HG03460 (cell line): ENCODE data around the gene ZNF217.
"Not testable (repeated sequence)": the region's sequence is repeated elsewhere in the genome, so short reads cannot be mapped to it uniquely, and the experiment has no call there.

Source experiments
- ATAC-seq: cut with Tn5 transposase; IDR thresholded peaks from one replicate; pipeline ENCODE4 v1.9.1; 2021; ENCODE audit not compliant: unreplicated experiment

Gene ZNF217

DNA sequence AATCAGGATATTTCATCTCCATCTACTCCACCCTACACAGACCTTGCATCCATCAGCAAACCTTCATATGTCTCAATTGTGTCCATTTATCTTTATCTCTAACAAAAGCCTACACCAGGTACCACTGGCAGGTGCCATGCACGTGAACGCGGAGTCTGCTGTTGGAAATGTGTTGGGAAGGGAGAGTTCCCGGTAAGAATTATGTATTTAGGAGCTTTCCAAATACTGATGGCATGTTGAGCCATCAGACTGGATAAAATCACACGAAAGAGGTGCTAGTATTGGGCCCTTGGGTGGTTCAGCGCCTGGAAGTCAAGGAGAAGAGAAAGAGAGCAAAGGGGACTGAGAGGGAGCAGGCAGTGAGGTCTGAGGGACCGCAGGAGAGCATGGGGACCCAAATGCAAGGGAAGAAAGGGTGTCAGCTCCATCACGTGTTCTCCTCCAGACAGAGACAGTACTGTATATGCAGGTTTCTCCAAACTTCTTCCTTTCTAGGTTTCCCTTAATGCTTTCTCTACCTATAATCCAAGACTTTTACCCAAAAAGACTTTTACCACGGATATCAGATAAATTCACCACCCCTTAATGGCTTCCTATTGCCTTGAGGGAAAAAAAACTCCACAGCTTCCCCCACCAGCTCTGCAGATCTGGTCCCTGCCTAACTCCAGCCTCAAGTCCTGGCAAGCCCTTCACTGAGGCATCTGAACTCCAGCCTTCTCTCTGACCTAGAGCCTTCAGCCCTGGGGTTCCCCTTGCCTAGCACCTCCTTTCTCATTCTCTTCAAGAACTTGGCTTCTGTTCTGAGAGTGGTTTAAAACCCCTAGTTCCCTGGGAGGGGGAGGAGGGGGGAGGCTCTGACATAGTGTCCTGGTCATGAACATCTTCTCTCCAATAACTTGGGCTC, 4.8 kb upstream of the ZNF217 start:
- no peak for ATAC-seq

DNA sequence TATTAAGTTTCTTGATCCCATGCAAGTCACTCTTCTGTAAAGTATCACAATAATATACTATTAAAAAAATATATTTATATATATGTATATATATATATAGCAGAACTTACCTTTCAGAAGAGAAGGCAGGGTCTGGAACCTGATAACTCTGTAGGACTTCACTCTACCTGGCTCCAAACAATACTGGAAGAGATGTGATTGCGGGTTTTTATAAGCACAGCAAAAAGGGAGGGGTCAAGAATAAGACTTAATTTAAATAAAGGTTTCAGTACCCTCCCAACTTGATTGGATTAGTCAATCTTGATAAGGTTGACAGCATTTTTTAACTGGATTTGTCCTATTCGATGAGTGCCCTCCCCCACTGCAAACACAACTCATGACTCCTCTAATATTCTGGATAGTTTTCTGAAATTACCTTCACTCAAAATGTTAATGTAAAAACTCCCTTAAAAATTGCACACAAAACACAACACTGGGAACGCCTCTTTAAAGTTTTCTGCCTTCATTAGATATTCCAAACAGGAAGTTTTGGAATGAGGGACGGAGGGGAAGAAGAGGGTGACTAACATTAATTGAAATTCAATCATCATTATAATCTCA, 4.0 kb upstream of the ZNF217 start:
- no peak for ATAC-seq

DNA sequence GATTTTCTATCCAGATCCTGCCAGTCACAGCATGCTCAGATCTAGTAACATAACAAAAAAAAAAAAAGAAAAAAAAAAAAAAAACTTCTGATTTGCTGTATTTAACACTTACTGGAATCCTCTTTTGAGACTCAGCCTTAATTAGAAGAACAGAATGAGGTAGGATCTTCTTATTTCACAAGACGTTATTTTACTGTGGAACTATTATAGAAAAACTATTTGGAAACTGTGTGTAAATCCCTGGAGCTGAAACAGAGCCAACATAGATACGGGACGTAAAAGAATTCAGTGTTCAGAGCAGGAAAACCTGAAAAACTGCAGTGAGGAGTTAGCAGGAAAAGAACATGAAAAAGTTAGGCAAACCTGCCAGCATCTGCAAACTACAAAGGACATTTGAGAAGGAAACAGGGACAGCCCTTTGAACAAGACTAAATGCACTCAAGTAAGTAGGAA, 3.4 kb upstream of the ZNF217 start:
- ATAC-seq, result no peak

GRCh38 chr20:53596189-53597001, 2.8 kb upstream of the ZNF217 start:
- not testable (repeated sequence) for ATAC-seq

- ATAC-seq, result not testable (repeated sequence)
These were observed 2.1 kb upstream of the ZNF217 start for GRCh38 chr20:53595742-53596141.

DNA sequence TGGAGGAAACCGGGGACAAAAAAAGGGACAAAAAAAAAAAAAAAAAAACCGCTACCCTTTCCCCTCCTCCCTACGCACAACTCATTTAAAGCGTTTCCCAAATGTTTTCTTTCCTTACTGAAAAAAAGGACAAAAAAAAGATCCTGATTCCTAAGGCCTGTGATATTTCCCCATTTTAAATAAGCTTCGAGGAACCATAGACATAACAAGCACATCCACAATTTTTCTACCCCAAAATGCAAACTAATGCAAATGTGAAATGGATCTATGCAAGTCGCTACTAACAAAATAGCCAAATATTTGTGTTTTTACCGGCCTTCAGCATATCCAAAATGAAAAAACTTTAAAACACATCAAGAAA, 1.4 kb upstream of the ZNF217 start:
- ATAC-seq, result no peak

GRCh38 chr20:53594068-53595017, 704 bp upstream of the ZNF217 start:
- peak; percentile 69 for ATAC-seq

DNA sequence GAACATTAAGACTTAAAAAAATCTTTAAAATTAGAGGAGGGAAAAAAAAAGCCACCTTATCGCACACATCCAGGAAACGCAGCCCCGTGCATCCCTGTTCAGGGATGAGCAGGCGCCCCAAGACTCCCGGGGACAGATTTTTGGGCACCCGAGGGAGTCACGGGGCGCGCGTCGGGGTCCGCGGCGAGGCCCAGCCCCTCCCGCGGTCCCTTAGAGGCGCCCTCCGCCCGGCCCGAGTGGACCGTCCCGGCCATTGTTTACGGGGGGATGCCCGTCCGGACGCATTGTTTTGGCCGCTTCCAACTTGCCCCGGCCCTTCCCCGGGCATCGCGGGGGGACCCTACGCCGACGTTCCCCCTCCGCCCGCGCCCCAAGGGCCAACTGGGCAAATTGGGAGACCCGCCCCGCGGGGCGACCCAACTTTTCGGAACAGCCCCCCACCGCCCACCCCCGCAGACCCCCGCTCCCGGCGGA, 610 bp downstream of the ZNF217 start:
- ATAC-seq, result no peak

DNA sequence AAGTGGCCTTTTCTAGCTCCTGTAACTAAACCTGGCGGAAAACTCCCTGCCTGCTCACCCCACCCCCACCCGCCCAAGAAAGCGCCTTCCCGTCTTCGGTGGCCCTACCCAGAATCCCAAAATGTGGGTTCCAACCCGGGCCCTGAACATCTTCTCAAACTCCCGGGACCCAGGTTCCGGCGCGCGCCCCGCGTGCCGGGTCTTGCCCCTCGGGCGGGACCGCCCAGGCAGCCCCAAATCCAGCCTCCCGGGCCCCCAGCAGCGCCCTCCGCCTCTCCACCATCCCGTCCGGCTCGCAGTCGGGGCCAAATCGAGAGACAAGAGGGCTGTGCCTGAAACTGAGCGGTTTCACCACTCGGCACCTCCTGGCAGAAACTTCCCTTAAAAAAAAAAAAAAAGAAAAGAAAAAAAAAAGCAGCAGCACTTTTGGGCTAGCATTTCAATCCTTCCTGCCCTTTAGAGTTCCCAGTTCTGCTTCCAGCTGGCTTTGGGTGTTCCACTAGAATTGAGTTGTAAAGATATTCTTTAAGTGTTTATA, 1.1 kb downstream of the ZNF217 start:
- peak; percentile 27 for ATAC-seq

DNA sequence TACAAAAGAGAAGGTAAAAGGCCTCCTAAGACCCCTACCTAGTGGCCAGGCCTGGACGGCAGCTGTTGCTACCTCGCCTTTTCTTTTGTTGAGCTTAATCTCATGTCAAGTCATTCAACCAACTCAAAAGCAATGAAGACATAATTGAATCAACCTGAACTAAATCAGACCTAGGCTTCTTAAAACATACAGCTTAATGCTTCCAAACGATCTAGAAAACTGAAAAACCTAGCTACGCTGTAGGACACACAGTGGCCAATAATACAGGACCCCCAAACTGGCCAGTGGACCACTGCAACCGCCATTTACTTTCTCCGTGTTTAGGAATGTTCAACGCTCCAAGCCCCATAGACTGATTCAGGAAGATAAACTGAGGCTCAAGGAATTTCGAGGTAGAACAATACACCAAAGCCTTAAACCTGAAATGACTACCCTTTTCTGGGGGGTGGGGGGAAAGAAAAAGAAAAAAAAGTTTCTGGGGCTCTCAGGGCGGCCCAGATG, 1.6 kb downstream of the ZNF217 start:
- ATAC-seq, result not testable (repeated sequence)

- ATAC-seq, result not testable (repeated sequence)
These were observed 2.4 kb downstream of the ZNF217 start for GRCh38 chr20:53591206-53591741.

GRCh38 chr20:53590608-53591007, 3.0 kb downstream of the ZNF217 start:
- ATAC-seq, result not testable (repeated sequence)

GRCh38 chr20:53590122-53590521, 3.5 kb downstream of the ZNF217 start:
- not testable (repeated sequence) for ATAC-seq

- not testable (repeated sequence) for ATAC-seq
These were observed 4.1 kb downstream of the ZNF217 start for GRCh38 chr20:53589321-53590065.

- ATAC-seq, result not testable (repeated sequence)
These were observed 6.4 kb downstream of the ZNF217 start for GRCh38 chr20:53587157-53587703.

- no peak for ATAC-seq
These were observed 7.0 kb downstream of the ZNF217 start for GRCh38 chr20:53586640-53587039.

DNA sequence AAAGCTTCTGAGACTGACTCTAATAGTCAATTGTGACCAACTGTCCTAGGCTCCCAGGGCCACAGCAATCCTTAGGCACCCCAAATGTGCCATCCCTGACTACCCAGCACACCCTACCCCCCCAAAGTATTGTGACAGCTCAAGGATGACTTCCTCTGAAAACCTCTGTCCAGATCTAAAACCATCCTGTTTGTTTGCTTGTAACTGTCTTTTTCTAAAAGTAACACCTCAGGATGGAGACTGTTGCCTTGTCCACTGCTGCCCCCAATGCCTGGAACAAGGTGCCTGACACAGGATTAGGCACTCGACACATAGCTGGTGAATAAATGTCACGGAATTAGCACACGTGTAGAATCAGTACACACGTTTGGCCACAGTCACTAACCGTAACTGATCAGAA, 7.7 kb downstream of the ZNF217 start:
- ATAC-seq, result not testable (repeated sequence)

- not testable (repeated sequence) for ATAC-seq
These were observed 8.6 kb downstream of the ZNF217 start for GRCh38 chr20:53585004-53585569.
